GM12801 (cell line): Measurements from ENCODE around the gene ASGR2.

Source experiments
- TF ChIP-seq, protein P1 (sequence below): IDR thresholded peaks from one replicate; pipeline ENCODE4 v1.5.1; 2011; ENCODE audit warnings: control low read depth; ENCODE audit not compliant: insufficient read length; ENCODE audit errors: extremely low read depth

The ASGR2 gene

DNA sequence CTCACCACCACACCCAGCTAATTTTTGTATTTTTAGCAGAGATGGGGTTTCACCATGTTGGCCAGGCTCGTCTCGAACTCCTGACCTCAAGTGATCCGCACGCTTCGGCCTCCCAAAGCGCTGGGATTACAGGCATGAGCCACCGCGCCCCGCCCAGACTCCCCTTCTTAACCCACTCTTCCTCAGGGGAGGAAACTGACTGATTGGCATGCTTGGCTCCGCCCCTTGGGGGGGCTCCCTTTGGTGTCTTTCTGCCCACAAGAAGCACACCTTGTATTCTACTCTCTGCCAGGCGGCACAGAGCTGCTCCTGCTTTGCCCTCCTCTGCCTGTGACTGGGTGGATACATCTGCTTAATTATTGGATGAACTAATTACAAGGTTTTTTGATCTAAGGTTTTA is 4.7 kb upstream of the ASGR2 start:
- TF ChIP-seq, protein P1, sequence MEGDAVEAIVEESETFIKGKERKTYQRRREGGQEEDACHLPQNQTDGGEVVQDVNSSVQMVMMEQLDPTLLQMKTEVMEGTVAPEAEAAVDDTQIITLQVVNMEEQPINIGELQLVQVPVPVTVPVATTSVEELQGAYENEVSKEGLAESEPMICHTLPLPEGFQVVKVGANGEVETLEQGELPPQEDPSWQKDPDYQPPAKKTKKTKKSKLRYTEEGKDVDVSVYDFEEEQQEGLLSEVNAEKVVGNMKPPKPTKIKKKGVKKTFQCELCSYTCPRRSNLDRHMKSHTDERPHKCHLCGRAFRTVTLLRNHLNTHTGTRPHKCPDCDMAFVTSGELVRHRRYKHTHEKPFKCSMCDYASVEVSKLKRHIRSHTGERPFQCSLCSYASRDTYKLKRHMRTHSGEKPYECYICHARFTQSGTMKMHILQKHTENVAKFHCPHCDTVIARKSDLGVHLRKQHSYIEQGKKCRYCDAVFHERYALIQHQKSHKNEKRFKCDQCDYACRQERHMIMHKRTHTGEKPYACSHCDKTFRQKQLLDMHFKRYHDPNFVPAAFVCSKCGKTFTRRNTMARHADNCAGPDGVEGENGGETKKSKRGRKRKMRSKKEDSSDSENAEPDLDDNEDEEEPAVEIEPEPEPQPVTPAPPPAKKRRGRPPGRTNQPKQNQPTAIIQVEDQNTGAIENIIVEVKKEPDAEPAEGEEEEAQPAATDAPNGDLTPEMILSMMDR = no peak

DNA sequence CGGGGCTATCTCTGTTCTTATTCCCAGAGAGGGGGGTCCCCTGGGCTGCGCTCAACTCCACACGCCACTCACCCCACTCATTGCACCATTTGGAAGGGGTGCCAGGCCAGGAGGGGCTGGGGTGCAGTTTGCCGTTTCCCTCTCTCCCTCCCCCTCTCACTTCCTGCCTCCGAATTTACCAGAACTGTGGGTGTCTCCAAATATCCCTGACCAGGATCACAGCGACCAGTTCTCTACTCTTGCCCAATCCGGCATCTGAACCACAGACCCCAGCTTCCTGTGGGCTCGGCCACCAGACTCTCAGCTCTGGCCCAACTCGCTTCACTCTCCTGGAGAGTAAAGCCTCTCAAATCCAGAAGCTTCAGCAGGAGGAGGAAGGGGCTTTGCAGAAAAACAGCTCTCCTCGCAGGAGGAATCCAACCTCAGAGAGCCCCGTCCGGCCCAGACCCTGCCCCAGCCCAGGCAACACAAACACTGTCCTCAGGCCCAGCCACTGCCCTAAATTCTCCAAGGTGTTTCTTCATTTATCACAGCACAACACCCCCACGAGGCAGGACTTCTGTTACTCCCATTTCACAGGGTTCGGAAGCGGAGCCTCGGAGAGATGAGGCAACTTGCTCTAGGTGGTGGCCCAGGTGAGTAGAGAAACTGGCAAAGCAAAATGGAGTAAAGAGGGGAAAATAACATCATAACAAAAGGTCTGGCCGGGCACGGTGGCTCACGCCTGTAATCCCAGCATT is 423 bp upstream of the ASGR2 start:
- TF ChIP-seq, protein P1 = no peak

DNA sequence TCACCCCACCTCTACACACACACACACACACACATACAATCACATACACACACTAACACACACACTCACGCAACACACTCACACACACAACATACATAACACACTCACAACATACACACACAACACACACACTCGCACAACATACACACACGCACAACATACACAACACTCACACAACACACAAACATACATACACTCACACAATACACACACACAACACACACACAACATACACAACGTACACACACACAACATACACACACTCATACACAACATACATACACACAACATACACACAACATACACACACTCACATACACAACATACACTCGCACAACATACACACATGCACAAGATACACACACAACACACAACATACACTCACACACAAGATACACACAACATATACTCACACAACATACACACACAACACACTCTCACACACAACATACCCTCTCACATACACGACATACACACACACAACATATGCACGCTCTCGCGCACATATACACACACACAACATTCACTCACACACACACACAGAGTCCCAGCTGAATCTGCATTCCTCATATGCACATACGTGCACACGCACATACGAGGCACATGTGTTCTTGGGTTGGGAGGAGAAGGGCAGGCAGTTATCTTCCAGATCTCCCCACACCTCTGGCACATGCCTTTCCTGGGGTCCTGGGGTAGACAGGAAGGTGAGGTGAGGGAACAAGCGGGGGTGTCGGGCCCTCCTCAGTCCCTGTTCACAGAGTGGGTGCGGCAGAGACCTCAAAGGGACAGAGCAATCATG is 1.1 kb downstream of the ASGR2 start:
- TF ChIP-seq, protein P1 = no peak

DNA sequence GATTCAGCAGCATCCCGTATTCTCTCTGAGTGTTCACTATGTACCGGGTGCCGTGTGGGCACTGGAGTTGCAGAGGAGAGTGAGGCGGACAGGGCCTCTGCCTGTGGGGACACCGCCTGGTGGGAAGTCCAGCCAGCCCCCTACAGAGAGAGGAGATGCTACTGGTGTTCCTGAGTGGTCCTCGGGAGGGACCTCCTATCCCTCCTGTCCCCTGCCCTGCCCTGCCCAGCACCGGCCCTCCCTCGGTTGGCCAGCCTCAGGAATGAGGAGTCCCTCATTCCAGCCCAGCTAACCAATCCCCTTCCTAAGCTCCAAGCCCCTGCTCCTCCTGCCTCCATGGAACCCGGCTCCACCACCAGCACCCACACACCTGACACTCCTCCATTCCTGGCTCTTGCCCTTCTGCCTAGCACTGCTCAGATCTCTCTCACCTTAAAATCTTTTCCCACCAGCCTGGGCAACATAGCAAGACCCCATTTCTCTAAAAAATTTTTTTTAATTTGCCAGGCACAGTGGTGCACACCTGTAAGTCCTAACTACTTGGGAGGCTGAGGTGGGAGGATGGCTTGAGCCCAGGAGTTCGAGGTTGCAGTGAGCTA is 2.0 kb downstream of the ASGR2 start:
- TF ChIP-seq, protein P1 = no peak

DNA sequence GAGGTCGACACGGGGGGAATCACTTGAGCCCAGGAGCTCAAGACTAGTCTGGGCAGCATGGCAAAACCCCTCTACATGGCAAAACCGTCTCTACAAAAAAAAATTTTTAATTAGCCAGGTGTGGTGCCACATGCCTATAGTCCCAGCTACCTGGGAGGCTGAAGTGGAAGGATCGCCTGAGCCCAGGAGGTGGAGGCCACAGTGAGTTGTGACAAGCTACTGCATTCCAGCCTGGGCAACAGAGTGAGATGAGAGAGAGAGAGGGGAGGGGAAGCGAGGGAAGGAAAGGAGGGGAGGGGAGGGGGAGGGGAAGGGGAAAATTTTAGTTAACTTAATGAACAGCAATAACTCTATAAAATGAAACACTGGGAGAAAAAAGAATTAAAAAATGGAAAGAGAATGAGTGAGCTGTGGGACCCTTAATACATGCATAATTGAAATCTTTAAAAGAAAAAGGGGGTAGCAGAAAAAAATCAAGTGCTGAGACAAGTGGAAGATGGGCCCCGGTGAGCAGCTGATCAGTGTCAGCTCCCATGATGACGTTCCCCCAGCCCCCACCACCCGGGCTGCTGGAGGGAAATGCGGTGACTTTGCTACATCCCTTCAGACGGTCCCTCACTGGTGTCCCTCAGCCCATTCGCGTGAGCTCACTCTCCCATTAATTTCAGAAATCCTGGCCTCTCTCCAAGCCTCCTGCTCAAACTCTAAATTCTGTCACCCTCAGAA is 2.7 kb downstream of the ASGR2 start:
- TF ChIP-seq, protein P1 = no peak

DNA sequence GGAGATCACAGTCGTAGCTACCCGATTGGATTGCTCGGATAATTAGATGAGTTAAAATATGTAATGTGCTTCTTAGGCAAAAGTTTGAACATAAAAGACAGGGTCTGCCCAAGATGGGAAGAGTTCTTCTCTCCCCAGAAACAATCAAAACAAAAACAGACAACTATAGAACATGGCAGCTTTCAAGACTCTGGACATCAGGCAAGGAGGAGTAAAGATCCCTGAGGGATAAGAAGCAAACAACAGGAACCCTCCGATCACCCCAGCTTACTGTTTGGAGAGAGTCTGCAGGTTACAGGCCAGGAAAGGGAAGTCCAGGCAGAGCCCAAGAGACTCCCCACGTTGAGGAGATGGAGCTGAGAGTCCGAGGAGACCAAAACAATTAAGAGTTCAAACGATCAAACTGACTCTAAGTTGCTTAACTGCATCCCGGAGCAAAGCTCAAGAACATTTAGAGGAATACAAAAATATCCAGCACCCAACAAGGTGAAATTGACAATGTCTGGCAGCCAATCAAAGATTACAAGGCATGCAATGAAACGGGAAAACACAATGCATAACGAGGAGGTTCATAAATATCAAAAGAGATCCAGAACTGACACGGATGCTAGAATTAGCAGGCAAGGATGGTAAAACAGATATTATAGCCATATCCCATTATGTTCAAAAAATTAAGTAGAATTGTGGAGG is 3.9 kb downstream of the ASGR2 start:
- TF ChIP-seq, protein P1 = no peak
